Right cardiac atrium (tissue), 5 donors: ENCODE data around the gene PCBP4. TPM values are rescaled to one million over a fixed set of nuclear protein-coding genes. Genes with fewer than 3 reads are reported as not detected.
A peak's percentile ranks its signal among the peaks of the same experiment; 100 is the strongest.

Experiments used
- ATAC-seq, 2 donors: fragments of 200-7000 bp; cut with Tn5 transposase; one replicate each; pipeline versions ENCODE4 v1.8.0 to v1.9.1; 2020; ENCODE audit warnings: moderate library complexity in 2 of 2, mild to moderate bottlenecking in 1 of 2
- DNase-seq, 3 donors: peaks; one replicate each; pipeline ENCODE4 v3.0.0-alpha.2; 2020
- H3K27ac ChIP-seq: one replicate; pipeline ENCODE4 v1.5.1; 2013; ENCODE audit warnings: mild to moderate bottlenecking, low read length, control low read depth, moderate library complexity
- H3K27me3 ChIP-seq: one replicate; pipeline ENCODE4 v1.6.1; 2013; ENCODE audit not compliant: control insufficient read depth, insufficient read depth
- H3K4me1 ChIP-seq: one replicate; pipeline ENCODE4 v1.6.1; 2013; ENCODE audit warnings: low read length; ENCODE audit not compliant: control insufficient read depth, insufficient read depth
- H3K4me3 ChIP-seq: one replicate; pipeline ENCODE4 v1.5.1; 2013; ENCODE audit warnings: low read length, control low read depth
- H3K9me3 ChIP-seq: one replicate; pipeline ENCODE4 v1.6.1; 2013; ENCODE audit warnings: low read length; ENCODE audit not compliant: control insufficient read depth
- WGBS: extraction: QIAGEN DNeasy Blood & Tissue Kit; methylation state at CpG from one replicate; pipeline ENCODE4 v1.1.7; 2013; 5-methylcytosine and 5-hydroxymethylcytosine counted together
- intact Hi-C, 4 donors: fragments of 100-400 bp; cut with DNase I; formaldehyde crosslinking; loops; one replicate each; pipeline versions ENCODE4 v1.11.0 to v1.14.0; 2022 to 2023
- long read RNA-seq, 4 donors: library from polyadenylated mRNA; unstranded; transcript quantifications; one replicate each; pipeline ENCODE4 v2.0.0, GENCODE V29; 2020 to 2021
- polyA plus RNA-seq: library from polyadenylated mRNA; stranded (reverse); fragments of 200-250 nt; gene quantifications from one replicate; pipeline ENCODE4 v1.2.3, GENCODE V29; 2013
- total RNA-seq, 4 donors: library from RNA; stranded (reverse); fragmentation: NEBNext Ultra II Directional; extraction: Animal tissue kit (Norgen Biotek cat#: 25700); gene quantifications; one replicate each; pipeline ENCODE4 v1.2.1, GENCODE V29; 2021
- donor health status: healthy with polysubstance abuse.
- donor health status: DM: no; HTN: yes; CAD: no.
- donor health status: DM: no; HTN: no; CAD: no.
- donor health status: DM: no; HTN: yes; CAD: no; lungs with severe emphysema.
- donor health status: DM: yes; HTN: yes; CAD: no.

The PCBP4 gene
- 10 to 100 TPM; 62.2 to 81.7 (median 67.9) TPM for total RNA-seq
- 88.1 TPM for polyA plus RNA-seq
- long read RNA-seq, donor 1, transcript PCBP4-202 (13 exons, 2,015 nt): major isoform, 50 of 118 reads
- long read RNA-seq, donor 1, partial matches to known transcripts: 13 of 118 reads
- long read RNA-seq, donor 1, other reads (novel, unspliced or antisense): 51 of 118 reads
- long read RNA-seq, donor 2, transcript PCBP4-205 (14 exons, 2,147 nt): minor isoform, 10 of 77 reads
- long read RNA-seq, donor 2, transcript PCBP4-202 (13 exons, 2,015 nt): major isoform, 26 of 77 reads
- long read RNA-seq, donor 2, partial matches to known transcripts: 4 of 77 reads
- long read RNA-seq, donor 2, other reads (novel, unspliced or antisense): 37 of 77 reads
- long read RNA-seq, donor 3, transcript PCBP4-202 (13 exons, 2,015 nt): major isoform, 51 of 143 reads
- long read RNA-seq, donor 3, transcript PCBP4-205 (14 exons, 2,147 nt): minor isoform, 9 of 143 reads
- long read RNA-seq, donor 3, partial matches to known transcripts: 20 of 143 reads
- long read RNA-seq, donor 3, other reads (novel, unspliced or antisense): 63 of 143 reads
- long read RNA-seq, donor 4, transcript PCBP4-205 (14 exons, 2,147 nt): minor isoform, 9 of 118 reads
- long read RNA-seq, donor 4, transcript PCBP4-202 (13 exons, 2,015 nt): major isoform, 52 of 118 reads
- long read RNA-seq, donor 4, partial matches to known transcripts: 8 of 118 reads
- long read RNA-seq, donor 4, other reads (novel, unspliced or antisense): 48 of 118 reads

DNA sequence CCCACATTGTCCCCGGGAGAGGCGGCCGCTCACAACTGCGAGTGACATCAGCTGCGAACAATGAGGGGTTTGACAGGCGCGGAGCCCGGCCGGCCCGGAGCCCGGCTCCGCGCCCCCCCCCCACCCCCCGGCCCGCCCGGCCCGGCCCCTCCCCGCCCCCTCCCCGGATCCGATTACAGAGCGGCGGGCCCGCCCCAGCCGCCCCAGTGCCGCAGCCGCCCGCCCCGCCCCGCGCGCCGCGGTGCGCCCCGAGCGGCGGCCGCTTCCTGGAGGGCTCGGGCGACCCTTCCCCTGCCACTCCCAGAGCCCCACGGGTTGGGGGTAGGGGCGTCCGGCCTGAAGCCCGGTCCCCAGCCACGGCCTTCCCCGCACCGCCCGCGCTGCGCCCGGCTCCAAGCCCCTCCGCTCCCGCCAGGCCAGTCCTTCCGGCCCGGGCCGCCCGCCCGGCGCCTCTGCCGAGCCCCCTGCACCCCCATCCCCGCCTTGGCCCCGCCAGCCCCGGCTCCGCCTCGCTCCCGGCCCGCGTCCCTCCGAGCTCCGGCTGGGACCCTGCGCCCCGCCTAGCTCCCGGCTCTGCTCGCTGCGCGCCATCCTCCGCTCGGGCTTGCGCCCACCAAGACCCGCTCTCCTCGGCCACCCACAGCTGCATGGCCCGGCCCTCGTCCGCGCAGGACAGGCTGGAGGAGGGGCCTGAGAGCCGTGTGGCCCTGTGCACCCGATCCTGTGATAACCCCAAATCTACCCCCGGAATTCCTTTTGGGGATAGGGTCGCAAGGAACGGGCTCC is at the start of gene PCBP4:
TSS of gene PCBP4 (minus strand) at position 71 of the 786 bp plus-strand sequence. CDS start 6,214 bp downstream, outside the sequence.
- WGBS: under 1% methylated on average over 90 of the region's 90 CpGs
- ATAC-seq (peak; percentile 56 to 70), DNase-seq (peak; percentile 86 to 93 (median 92))
- intact Hi-C loops: no loop called here
- H3K9me3 ChIP-seq: no peaks in the 10 kb centered on the region
- peak within 1 kb of the TSS; percentile 94 for H3K27ac ChIP-seq
- H3K27me3 ChIP-seq: no peaks in the 10 kb centered on the region
- H3K4me3 ChIP-seq: peak within 1 kb of the TSS; percentile 78
- peaks cover 27% of the 10 kb centered on the region for H3K4me1 ChIP-seq

DNA sequence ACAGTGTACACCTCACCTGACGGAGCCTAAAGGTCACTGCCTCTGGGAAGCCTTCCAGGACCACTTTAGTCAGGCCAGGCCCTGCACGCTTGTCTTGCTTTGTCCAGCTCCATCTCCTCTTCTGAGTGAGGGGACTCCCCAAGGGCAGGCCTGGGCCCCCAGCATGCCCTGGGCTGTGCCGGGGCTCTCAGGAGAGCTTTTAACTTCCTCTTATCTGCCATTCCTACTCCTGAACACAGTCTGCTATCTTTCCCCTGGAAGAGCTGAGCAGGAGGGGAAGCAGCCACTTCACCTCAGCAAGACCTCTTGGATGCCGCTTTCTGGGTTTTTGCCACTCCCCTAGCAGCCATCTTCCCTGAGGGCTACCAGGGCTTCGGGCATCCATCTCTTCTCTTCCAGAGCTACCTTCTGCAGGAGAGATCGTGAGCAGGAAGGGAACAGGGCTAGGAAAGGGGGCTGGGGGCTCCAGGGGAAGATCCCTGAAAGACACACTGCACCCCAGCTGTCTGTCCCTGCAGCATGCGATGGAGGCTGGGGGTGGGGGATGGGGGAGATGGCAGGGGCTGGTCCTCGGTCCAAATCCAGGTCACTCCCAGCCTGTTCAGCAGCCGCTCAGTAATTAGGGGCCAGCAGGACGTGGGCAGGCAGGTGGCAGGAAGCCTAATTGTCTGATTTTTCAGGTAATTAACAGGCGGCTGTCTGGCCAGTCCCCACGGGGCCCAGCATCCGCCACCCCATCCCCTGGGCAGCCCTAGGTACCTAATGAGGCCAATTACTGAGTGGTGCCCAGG is 48.4 kb upstream of the PCBP4 start:
- WGBS: 84% methylated on average over 13 of the region's 13 CpGs
- no peak for DNase-seq
- no peak overlapping the region for H3K4me3 ChIP-seq
- H3K27me3 ChIP-seq: no peaks in the 10 kb centered on the region
- no peak for ATAC-seq
- intact Hi-C loops: loop anchor here in 1 of 4 donors (5.0 kb wide), 1 partner anchor 37 kb away; no protein-coding TSS in a partner anchor
- H3K4me1 ChIP-seq: peaks cover 33% of the 10 kb centered on the region
- no peaks in the 10 kb centered on the region for H3K9me3 ChIP-seq
- H3K27ac ChIP-seq: no peak overlapping the region

- H3K9me3 ChIP-seq: no peaks in the 10 kb centered on the region
- WGBS: 60% methylated on average over 8 of the region's 8 CpGs
- DNase-seq (no peak), ATAC-seq (no peak)
- no peak overlapping the region for H3K27ac ChIP-seq
- H3K27me3 ChIP-seq: no peaks in the 10 kb centered on the region
- H3K4me3 ChIP-seq: no peak overlapping the region
- intact Hi-C loops: loop anchor here in 1 of 4 donors (5.0 kb wide), 1 partner anchor 38 kb away; no protein-coding TSS in a partner anchor
- peaks cover 23% of the 10 kb centered on the region for H3K4me1 ChIP-seq
Measured at GRCh38 chr3:52014613-52015012, 47.4 kb upstream of the PCBP4 start.

GRCh38 chr3:52013802-52014598 is 46.7 kb upstream of the PCBP4 start:
- DNase-seq: no peak
- 82% methylated on average over 6 of the region's 6 CpGs for WGBS
- Histone ChIP-seq H3K9me3 (no peaks in the 10 kb centered on the region), H3K4me3 (no peak overlapping the region), H3K27me3 (no peaks in the 10 kb centered on the region), H3K4me1 (peaks cover 18% of the 10 kb centered on the region), H3K27ac (no peak overlapping the region)
- ATAC-seq: no peak
- intact Hi-C loops: no loop called here

GRCh38 chr3:52012699-52013098 is 45.4 kb upstream of the PCBP4 start:
- ATAC-seq (peak in 1 of 2 donors; percentile 17), DNase-seq (no peak)
- no peak overlapping the region for H3K27ac ChIP-seq
- intact Hi-C loops: no loop called here
- H3K4me1 ChIP-seq: peaks cover 13% of the 10 kb centered on the region
- H3K4me3 ChIP-seq: no peak overlapping the region
- no peaks in the 10 kb centered on the region for H3K27me3 ChIP-seq
- 53% methylated on average over 7 of the region's 7 CpGs for WGBS
- H3K9me3 ChIP-seq: no peaks in the 10 kb centered on the region

GRCh38 chr3:52010431-52010830 is 43.2 kb upstream of the PCBP4 start:
- H3K27me3 ChIP-seq: no peaks in the 10 kb centered on the region
- no peaks in the 10 kb centered on the region for H3K9me3 ChIP-seq
- peaks cover 12% of the 10 kb centered on the region for H3K4me1 ChIP-seq
- no peak for DNase-seq
- intact Hi-C loops: no loop called here
- no peak for ATAC-seq
- H3K27ac ChIP-seq: no peak overlapping the region
- no peak overlapping the region for H3K4me3 ChIP-seq

DNA sequence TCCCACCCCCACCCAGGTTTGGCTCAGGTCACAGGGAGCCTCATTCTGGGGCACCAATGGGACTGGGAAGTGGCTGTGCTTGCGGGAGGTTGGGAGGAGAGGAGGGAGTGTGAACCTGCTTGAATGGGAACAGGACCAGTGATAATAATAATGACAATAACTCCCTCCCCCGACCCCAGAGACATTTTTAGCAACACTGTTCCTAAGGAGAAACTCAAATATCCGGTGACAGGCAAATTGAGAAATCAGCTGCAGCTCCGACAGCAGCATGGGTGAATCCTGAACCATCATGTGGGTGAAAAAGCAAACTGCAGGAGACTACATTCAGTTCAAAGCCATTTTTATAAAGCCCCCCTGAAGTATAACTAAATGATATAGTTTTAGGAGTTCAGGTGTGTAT is 40.0 kb upstream of the PCBP4 start:
- intact Hi-C loops: loop anchor here in 1 of 4 donors (10.0 kb wide), 1 partner anchor 268 kb away; the partner anchor contains the start of gene WDR82
- no peak overlapping the region for H3K4me3 ChIP-seq
- H3K4me1 ChIP-seq: peaks cover 8% of the 10 kb centered on the region
- WGBS: 40% methylated on average over 4 of the region's 4 CpGs
- ATAC-seq (no peak), DNase-seq (no peak)
- no peaks in the 10 kb centered on the region for H3K9me3 ChIP-seq
- H3K27ac ChIP-seq: no peak overlapping the region
- H3K27me3 ChIP-seq: no peaks in the 10 kb centered on the region

DNA sequence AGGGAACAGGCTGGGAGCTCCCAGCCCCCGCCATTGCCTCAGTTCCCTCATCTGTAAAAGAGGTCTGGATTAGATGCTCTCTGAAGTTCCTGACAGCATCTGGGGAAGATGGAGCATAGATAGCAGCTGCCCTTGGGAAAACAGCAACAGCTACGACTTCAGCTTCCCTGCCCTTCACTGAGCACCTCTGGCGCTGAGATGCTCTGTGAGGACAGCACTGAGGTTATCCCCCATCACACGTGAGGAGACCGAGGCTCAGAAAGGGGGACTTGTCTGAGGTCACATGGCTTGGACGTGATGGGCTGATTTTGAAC is 39.5 kb upstream of the PCBP4 start:
- H3K27ac ChIP-seq: no peak overlapping the region
- no peak for ATAC-seq
- intact Hi-C loops: loop anchor here in 1 of 4 donors (10.0 kb wide), 1 partner anchor 268 kb away; the partner anchor contains the start of gene WDR82

DNA sequence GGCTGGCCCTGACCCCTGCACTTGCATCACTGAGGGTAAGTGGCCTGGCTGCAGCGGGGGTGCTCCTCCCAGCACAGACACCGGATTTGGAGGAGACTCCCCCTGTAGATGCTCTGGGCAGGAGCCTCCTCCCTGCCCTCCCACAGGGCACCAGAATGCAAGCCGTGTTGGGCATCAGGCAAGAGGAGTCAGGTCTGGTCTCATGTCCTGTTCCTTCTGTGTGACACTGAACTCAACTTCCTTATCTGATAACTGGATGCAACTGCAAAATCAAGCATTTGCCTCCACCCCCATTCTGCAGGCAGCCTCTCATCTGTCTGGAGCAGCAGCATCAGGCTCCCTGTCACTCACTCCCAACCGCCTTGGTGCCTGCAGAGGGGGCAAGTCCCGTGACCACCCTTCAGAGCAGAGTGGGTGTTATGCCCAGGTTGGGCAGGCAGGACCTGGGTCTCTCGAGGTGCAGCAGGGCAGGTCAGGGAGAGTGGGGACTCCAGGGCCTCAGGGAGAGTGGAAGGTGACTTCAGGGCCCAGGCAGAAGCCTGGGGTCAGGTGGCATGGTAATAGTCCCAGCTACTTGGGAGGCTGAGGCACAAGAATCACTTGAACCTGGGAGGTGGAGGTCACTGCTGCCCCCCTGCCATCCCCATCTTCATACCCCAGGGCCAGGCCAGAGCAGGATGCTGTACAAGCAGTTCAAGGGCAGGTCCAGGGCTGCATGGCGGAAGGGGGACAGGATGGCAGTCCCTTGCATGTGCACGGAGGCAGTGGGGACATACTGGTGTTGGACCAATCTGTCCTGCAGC is 39.0 kb upstream of the PCBP4 start:
- Histone ChIP-seq H3K4me1 (peaks cover 8% of the 10 kb centered on the region), H3K4me3 (no peak overlapping the region), H3K27ac (peak overlapping the region; percentile 31), H3K9me3 (no peaks in the 10 kb centered on the region), H3K27me3 (no peaks in the 10 kb centered on the region)
- intact Hi-C loops: loop anchor here in 1 of 4 donors (10.0 kb wide), 1 partner anchor 269 kb away; the partner anchor contains the start of gene WDR82
- ATAC-seq (peak; percentile 2 to 5), DNase-seq (peak in 1 of 3 donors; percentile 47)
- WGBS: 39% methylated on average over 8 of the region's 8 CpGs

More for the DNA sequence above, 39.5 kb upstream of the PCBP4 start:
- Histone ChIP-seq H3K9me3 (no peaks in the 10 kb centered on the region), H3K4me1 (peaks cover 8% of the 10 kb centered on the region), H3K27me3 (no peaks in the 10 kb centered on the region), H3K4me3 (no peak overlapping the region)
- no peak for DNase-seq
- WGBS: 67% methylated on average over 6 of the region's 6 CpGs
